Amygdala (tissue), 56 donors: ENCODE measurements around the gene TBX2.
"Not testable (repeated sequence)": the region's sequence is repeated elsewhere in the genome, so short reads cannot be mapped to it uniquely, and the experiment has no call there.

ENCODE experiments used
- DNase-seq, 56 donors: peaks; one replicate each; lab custom pipeline; 2025; lab: John Stamatoyannopoulos, UW

Gene TBX2

DNA sequence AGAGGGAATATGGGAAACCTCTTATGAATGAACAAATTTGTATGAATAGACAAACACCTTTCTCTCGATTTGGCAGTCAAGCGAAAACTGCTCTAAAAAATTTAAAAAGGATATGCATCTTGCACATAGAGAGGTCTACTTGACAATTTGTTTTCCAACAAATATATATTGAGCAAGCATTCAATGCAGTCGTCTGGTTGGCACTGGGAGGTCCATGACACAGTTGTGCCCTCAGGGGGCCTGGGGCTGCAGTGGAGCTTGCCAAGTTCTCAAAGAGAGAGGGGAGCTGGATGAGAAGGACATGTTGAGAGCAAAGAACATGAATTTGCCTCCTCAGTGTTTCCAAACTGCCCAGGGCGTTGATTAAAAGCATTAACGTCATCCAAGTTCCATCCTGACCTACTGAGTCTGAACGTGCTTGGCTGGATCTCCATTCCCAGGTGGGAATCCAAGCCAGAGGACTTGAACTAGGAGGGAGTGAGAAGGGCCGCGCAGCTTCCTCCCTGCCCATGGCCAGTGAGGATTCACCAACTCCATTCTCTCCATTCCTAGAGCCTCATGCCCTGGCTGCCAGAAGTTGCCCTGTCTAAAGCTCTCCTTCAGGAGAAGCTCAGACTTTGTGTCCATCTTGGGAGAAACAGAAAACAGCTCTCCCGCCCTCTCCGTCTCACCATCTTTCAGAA lies 24.5 kb downstream of the TBX2 start:
- DNase-seq = no peak

- DNase-seq = no peak
These were observed 26.2 kb downstream of the TBX2 start for GRCh38 chr17:61425682-61426481.

- DNase-seq = no peak
These were observed 27.1 kb downstream of the TBX2 start for GRCh38 chr17:61426482-61427304.

DNA sequence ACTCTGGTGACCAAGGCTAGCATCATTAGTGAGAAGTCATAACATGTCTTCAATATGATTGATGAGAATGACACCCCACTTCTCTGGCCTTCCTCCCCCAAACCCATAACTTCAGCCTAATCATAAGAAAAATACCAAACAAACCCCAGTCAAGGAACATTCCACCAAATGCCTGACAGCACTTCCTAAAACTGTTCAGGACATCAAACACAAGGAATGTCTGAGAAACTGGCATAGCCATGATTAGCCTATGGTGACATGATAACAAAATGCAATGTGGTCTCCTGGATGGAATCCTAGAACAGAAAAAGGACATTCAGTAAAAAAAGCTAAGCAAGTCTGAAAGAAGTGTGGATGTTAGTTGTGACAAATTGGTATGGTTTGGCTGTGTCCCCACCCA lies 27.9 kb downstream of the TBX2 start:
- DNase-seq = no peak

DNA sequence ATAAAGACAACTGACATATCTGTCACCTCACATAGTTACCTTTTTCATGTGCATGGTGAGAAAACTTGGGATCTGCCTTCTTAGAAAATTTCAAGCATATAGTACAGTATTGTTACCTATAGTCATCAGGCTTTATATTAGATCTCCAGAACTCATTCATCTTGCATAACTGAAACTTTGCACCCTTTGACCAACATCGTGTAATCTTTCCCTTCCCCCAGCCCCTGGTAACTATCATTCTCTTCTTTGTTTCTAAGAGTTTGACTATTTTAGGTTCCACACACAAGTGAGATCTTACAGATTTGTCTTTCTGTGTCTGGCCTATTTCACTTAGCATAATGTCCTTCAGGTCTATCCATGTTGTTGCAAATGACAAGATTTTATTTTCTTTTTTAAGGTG lies 29.6 kb downstream of the TBX2 start:
- no peak for DNase-seq

GRCh38 chr17:61429831-61430230 lies 30.2 kb downstream of the TBX2 start:
- not testable (repeated sequence) for DNase-seq

DNA sequence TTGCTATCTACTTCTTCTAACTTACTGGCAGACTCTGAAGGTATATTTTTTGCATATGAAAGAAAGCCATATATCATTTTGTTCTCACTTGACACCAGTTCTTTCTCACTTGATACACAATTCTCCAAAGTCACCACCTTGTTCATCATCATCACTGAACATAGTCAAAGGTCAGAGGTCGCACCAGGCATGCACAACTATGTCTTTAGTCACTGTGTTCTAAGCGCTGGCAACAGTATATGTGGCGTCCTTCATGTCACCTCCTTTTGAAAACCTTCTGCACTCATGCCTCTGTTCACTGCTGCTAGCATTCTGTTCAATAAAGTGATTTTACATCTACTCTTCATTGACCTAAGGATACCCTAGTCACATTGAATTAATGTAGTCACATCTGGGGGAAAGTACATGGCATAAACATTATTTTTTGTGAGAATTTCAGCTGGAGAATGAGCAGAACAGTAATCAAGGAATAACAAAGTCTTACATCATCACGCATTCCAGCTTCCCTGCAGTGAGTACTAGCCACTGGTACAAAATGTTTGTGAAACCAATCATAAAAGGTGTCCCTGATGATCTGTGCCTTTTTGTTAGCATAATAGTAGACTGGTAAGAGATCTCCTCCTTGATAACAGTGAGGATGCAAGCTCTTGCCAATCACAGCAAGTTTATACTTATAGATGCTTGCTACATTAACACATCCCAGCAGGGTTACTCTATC lies 32.1 kb downstream of the TBX2 start:
- DNase-seq = no peak

GRCh38 chr17:61436273-61436672 lies 36.6 kb downstream of the TBX2 start:
- no peak for DNase-seq

GRCh38 chr17:61436995-61437704 lies 37.5 kb downstream of the TBX2 start:
- DNase-seq = no peak

DNA sequence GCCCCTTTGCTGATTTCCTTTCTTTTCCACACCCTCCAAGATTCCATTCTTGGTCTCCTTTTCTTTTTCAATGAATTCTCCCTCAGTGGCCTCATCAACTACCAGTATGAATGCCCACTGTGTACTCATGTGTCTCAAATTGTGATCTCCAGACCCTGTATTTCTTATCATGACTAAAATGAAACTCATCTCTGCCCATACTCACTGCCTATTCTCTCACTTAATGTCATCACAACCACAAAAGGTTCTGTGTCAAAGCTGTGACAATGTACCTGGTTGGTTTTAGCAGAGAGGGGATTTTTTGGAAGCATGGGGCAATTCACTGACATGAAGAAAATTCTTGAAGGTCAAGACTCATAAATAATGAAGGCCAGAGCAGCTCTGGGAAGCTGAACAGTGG lies 41.1 kb downstream of the TBX2 start:
- no peak for DNase-seq

DNA sequence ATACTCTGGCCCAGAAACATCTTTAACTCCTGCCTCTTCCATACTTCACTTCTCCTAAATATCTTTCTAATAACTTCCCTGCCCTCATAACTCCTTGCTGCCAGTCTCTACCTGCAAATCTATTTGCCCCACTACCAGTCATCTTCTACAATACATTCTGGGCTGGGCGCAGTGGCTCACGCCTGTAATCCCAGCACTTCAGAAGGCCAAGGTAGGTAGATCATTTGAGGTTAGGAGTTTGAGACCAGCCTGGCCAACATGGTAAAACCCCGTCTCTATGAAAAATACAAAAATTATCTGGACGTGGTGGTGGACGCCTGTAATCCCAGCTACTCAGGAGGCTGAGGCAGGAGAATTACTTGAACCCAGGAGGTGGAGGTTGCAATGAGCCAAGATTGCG lies 41.9 kb downstream of the TBX2 start:
- not testable (repeated sequence) for DNase-seq

GRCh38 chr17:61442136-61442775 lies 42.6 kb downstream of the TBX2 start:
- no peak for DNase-seq

- DNase-seq = no peak
These were observed 43.3 kb downstream of the TBX2 start for GRCh38 chr17:61442878-61443474.

DNA sequence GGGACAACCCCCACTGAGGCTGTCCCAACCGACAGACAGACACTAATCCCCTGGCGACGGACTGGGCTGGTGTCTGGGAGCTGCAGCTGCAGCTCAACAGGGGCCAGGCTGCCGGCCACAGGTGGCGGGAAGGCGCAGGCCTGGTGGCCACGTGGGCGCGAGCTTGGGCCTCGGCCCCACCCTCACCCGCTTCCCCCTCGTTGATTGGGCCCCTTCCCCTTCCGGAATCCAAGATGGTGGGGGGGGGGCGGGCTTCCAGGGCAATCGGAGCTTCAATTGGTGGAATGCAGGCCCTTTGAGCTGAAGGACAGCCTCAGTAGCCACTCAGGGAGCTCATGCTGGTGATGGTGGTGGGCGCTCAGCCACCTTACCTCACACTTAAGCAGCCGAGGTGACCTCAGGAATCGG lies 43.8 kb downstream of the TBX2 start:
- DNase-seq = no peak

GRCh38 chr17:61444075-61444474 lies 44.4 kb downstream of the TBX2 start:
- DNase-seq = no peak

GRCh38 chr17:61444831-61445230 lies 45.2 kb downstream of the TBX2 start:
- DNase-seq = no peak

GRCh38 chr17:61447358-61447757 lies 47.7 kb downstream of the TBX2 start:
- no peak for DNase-seq

- DNase-seq = no peak
These were observed 48.4 kb downstream of the TBX2 start for GRCh38 chr17:61448042-61448441.

DNA sequence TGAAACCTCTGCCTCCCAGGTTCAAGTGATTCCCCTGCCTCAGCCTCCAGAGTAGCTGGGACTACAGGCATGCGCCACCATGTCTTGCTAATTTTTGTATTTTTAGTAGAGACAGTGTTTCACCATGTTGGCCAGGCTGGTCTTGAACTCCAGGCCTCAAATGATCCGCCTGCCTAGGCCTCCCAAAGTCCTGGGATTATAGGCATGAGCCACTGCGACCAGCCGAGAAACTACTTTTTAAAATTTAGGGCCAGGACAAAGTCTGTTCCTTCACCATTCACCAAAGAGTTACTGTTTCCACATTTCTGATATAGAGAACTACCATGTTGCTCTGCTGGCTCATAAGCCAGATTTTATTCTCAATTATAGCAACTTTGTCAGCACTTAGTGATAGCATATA lies 49.5 kb downstream of the TBX2 start:
- DNase-seq = not testable (repeated sequence)
